Endothelial cell of umbilical vein (primary cell): ENCODE measurements around the gene DLGAP4. TPM values are rescaled to one million over a fixed set of nuclear protein-coding genes. Genes with fewer than 3 reads are reported as not detected.

ENCODE experiments used
- BruUV-seq: library from RNA; stranded (reverse); fragments of 400-500 nt; replicated peaks from 2 replicates; lab custom pipeline; 2021; lab: Mats Ljungman, UMichigan
- CTCF ChIA-PET: fragments of 300-600, 350-600 bp; sonication (Branson Sonifier 250); formaldehyde crosslinking; loops from one replicate; lab custom pipeline; 2021; ENCODE audit warnings: antibody characterized with exemption, inconsistent platforms; lab: Charles Lee
- POLR2A ChIA-PET: fragments of 300-600, 350-600 bp; sonication (Branson Sonifier 250); formaldehyde crosslinking; loops from one replicate; lab custom pipeline; 2021; ENCODE audit warnings: antibody characterized with exemption, inconsistent platforms; lab: Charles Lee
- DNase-seq: peaks from one replicate; pipeline ENCODE4 v3.0.0-alpha.2; 2011; ENCODE audit warnings: low read depth, low spot score
- FAIRE-seq: peaks from 2 replicates; lab custom pipeline; 2011; peaks lifted over from hg19 to GRCh38; lab: Jason Lieb, UNC
- H2AFZ ChIP-seq: 2 replicates; pipeline ENCODE4 v1.6.0; 2012; ENCODE audit warnings: low read depth, low read length, control low read depth, inconsistent platforms
- H3K27ac ChIP-seq: 2 replicates; pipeline ENCODE4 v1.5.1; 2011; ENCODE audit warnings: low read depth, mild to moderate bottlenecking, control low read depth, low read length, moderate library complexity; ENCODE audit not compliant: insufficient read depth
- H3K27me3 ChIP-seq, 2 experiments: 2 replicates each; pipeline versions ENCODE4 v1.6.0 to v1.6.1; 2011; ENCODE audit warnings: low read length in 2 of 2, mixed read lengths in 1 of 2; ENCODE audit not compliant: control insufficient read depth in 2 of 2, insufficient read depth in 2 of 2
- H3K36me3 ChIP-seq, 2 experiments: 2 replicates in 1 of 2; 3 replicates in 1 of 2; pipeline ENCODE4 v1.5.1; 2011; ENCODE audit warnings: low read length in 2 of 2, mild to moderate bottlenecking in 1 of 2, moderate library complexity in 1 of 2; ENCODE audit not compliant: control insufficient read depth in 2 of 2, insufficient read depth in 2 of 2; ENCODE audit errors: extremely low read depth in 1 of 2
- H3K4me1 ChIP-seq: 3 replicates; pipeline ENCODE4 v1.5.1; 2011; ENCODE audit warnings: mild to moderate bottlenecking, low read length; ENCODE audit not compliant: control insufficient read depth, insufficient read depth; ENCODE audit errors: extremely low read depth
- H3K4me2 ChIP-seq: 2 replicates; pipeline ENCODE4 v1.6.1; 2011; ENCODE audit warnings: low read length, control low read depth, mixed read lengths; ENCODE audit not compliant: insufficient read depth
- H3K4me3 ChIP-seq, 3 experiments: fragments of 200-600 bp in 1 of 3; sonication (generic), shearing (Covaris generic) in 1 of 3; replicated peaks in 1 of 3; 2 replicates each; pipeline ENCODE4 v1.5.1; 2011 to 2016; ENCODE audit warnings: control low read depth in 3 of 3, low read length in 3 of 3, mild to moderate bottlenecking in 2 of 3, inconsistent platforms in 1 of 3, low read depth in 1 of 3, moderate library complexity in 1 of 3; ENCODE audit not compliant: insufficient read depth in 1 of 3
- H3K79me2 ChIP-seq: 2 replicates; pipeline ENCODE4 v1.6.0; 2012; ENCODE audit warnings: low read length, inconsistent platforms; ENCODE audit not compliant: control insufficient read depth, insufficient read depth
- H3K9ac ChIP-seq: replicated peaks from 2 replicates; pipeline ENCODE3; 2011; ENCODE audit warnings: low read length, control low read depth; ENCODE audit not compliant: insufficient read depth; ENCODE audit errors: extremely low read depth
- H3K9me1 ChIP-seq: replicated peaks from 3 replicates; pipeline ENCODE4 v1.6.0; 2011; ENCODE audit warnings: mild to moderate bottlenecking, low read length; ENCODE audit not compliant: control insufficient read depth, insufficient read depth; ENCODE audit errors: extremely low read depth
- H3K9me3 ChIP-seq: replicated peaks from 2 replicates; pipeline ENCODE4 v1.5.1; 2012; ENCODE audit warnings: low read length, inconsistent platforms; ENCODE audit not compliant: control insufficient read depth, insufficient read depth
- H4K20me1 ChIP-seq: replicated peaks from 2 replicates; pipeline ENCODE3; 2011; ENCODE audit warnings: mild to moderate bottlenecking, low read length; ENCODE audit not compliant: control insufficient read depth, insufficient read depth; ENCODE audit errors: extremely low read depth
- CTCF ChIP-seq, 2 donors: IDR thresholded peaks; 1 replicate in 1 of 2; 2 replicates in 1 of 2; pipeline ENCODE4 v1.5.1; 2011; ENCODE audit warnings: low read length in 2 of 2, mild to moderate bottlenecking in 2 of 2, moderate library complexity in 2 of 2, control low read depth in 1 of 2, inconsistent platforms in 1 of 2, low read depth in 1 of 2; ENCODE audit not compliant: insufficient read depth in 1 of 2; ENCODE audit errors: extremely low read depth in 1 of 2
- EZH2 ChIP-seq: IDR thresholded peaks from 2 replicates; pipeline ENCODE4 v1.6.1; 2012; ENCODE audit warnings: borderline replicate concordance, low read depth, mild to moderate bottlenecking, moderate library complexity, low read length, inconsistent platforms; ENCODE audit not compliant: severe bottlenecking
- FOS ChIP-seq: IDR thresholded peaks from 2 replicates; pipeline ENCODE4 v1.6.1; 2011; ENCODE audit warnings: mild to moderate bottlenecking, low read length, moderate library complexity, borderline replicate concordance; ENCODE audit not compliant: insufficient read depth
- GATA2 ChIP-seq: IDR thresholded peaks from 2 replicates; pipeline ENCODE4 v1.7.0; 2011; ENCODE audit warnings: low read depth, mild to moderate bottlenecking, moderate library complexity, mixed read lengths, low read length; ENCODE audit not compliant: insufficient read length, insufficient read depth
- JUN ChIP-seq: IDR thresholded peaks from 2 replicates; pipeline ENCODE4 v1.6.1; 2011; ENCODE audit warnings: borderline replicate concordance, low read depth; ENCODE audit not compliant: insufficient read length, insufficient read depth
- MAX ChIP-seq: IDR thresholded peaks from 2 replicates; pipeline ENCODE4 v1.6.1; 2011; ENCODE audit not compliant: insufficient read depth, insufficient read length
- MYC ChIP-seq: IDR thresholded peaks from one replicate; pipeline ENCODE4 v1.6.1; 2011; ENCODE audit warnings: mild to moderate bottlenecking, low read depth, low read length
- POLR2A ChIP-seq: IDR thresholded peaks from 2 replicates; pipeline ENCODE4 v1.6.1; 2012; ENCODE audit warnings: low read depth, mild to moderate bottlenecking, control low read depth, low read length
- POLR2AphosphoS5 ChIP-seq: IDR thresholded peaks from 2 replicates; pipeline ENCODE4 v1.6.1; 2012; ENCODE audit warnings: low read depth, mild to moderate bottlenecking, control low read depth, low read length, moderate library complexity; ENCODE audit not compliant: insufficient read depth
- dilution Hi-C: fragments of 300-500 bp; cut with MboI; formaldehyde crosslinking; loops from one replicate; pipeline ENCODE4 v1.15.0; 2019; ENCODE audit warnings: low sequenced_read_pairs; ENCODE audit not compliant: extremely low pct_ligation_motif_present
- intact Hi-C: fragments of 100-400 bp; cut with micrococcal nuclease; formaldehyde crosslinking; loops from one replicate; pipeline ENCODE4 v1.10.0; 2022
- polyA plus RNA-seq, 4 experiments: library from polyadenylated mRNA; depleted of rRNA in 3 of 4; stranded (reverse) in 3 of 4; unstranded in 1 of 4; fragments of >200 nt; gene quantifications; 2 replicates each; pipeline versions ENCODE4 v1.2.1 to v1.2.3, GENCODE V29; 2011 to 2012; ENCODE audit warnings: missing spikeins in 1 of 4
- total RNA-seq: library from RNA; stranded (reverse); gene quantifications from 2 replicates; pipeline ENCODE4 v1.2.3, GENCODE V29; 2021

DLGAP4 gene
- total and polyA plus RNA-seq, 2 donors (not counting 3 experiments of a cell fraction or from before 2014, with no cell fraction given) = 57.5 to 125 TPM

- FAIRE-seq (no peak), DNase-seq (no peak)
- TF ChIP-seq MAX (no peak), POLR2AphosphoS5 (no peak), CTCF (IDR thresholded peaks at IDR 0.05; ENCODE audit: extremely low read depth in 1 of 2, insufficient read depth in 1 of 2, low read depth in 1 of 2, low read length in 2 of 2) (no peak), FOS (no peak), POLR2A (no peak), GATA2 (no peak), MYC (no peak), EZH2 (no peak), JUN (no peak)
- CTCF ChIA-PET = no interaction called here
- POLR2A ChIA-PET = no interaction called here
- Histone ChIP-seq H3K27ac (no peak overlapping the region), H3K4me2 (no peak overlapping the region), H3K36me3 (no peaks in the 10 kb centered on the region), H3K79me2 (no peaks in the 10 kb centered on the region), H3K9me1 (no peaks in the 10 kb centered on the region), H3K27me3 (peaks cover 17 to 19% of the 10 kb centered on the region in 2 experiments), H3K4me1 (no peaks in the 10 kb centered on the region), H4K20me1 (no peaks in the 10 kb centered on the region), H3K9ac (no peak overlapping the region), H3K9me3 (no peaks in the 10 kb centered on the region), H3K4me3 (no peak overlapping the region), H2AFZ (no peak overlapping the region)
- no TSS peak for BruUV-seq
- dilution Hi-C loops (no loop called here), intact Hi-C loops (no loop called here)
Observed at GRCh38 chr20:36400909-36401735, 95.0 kb downstream of the DLGAP4 start.
